NT2/D1 (cell line): ENCODE data around the gene TMC8.

Experiments
- DNase-seq: peaks from one replicate; pipeline ENCODE4 v3.0.0-alpha.2; 2011; ENCODE audit warnings: low read depth, low spot score
- H3K27me3 ChIP-seq: 2 replicates; pipeline ENCODE4 v1.6.0; 2011; ENCODE audit warnings: mild to moderate bottlenecking; ENCODE audit not compliant: insufficient read length, insufficient read depth
- H3K36me3 ChIP-seq: 2 replicates; pipeline ENCODE4 v1.6.1; 2011; ENCODE audit warnings: mild to moderate bottlenecking, low read length, mixed read lengths; ENCODE audit not compliant: insufficient read depth, insufficient read length
- H3K4me1 ChIP-seq: 2 replicates; pipeline ENCODE4 v1.5.1; 2011; ENCODE audit not compliant: insufficient read depth, insufficient read length
- H3K4me3 ChIP-seq: 2 replicates; pipeline ENCODE4 v1.5.1; 2011; ENCODE audit warnings: low read depth; ENCODE audit not compliant: insufficient read length
- H3K9ac ChIP-seq: 2 replicates; pipeline ENCODE4 v1.6.0; 2011; ENCODE audit warnings: low read depth; ENCODE audit not compliant: insufficient read length
- H3K9me3 ChIP-seq: 2 replicates; pipeline ENCODE4 v1.5.1; 2011; ENCODE audit warnings: mild to moderate bottlenecking, low read length; ENCODE audit not compliant: insufficient read depth
- SUZ12 ChIP-seq: IDR thresholded peaks from 2 replicates; pipeline ENCODE4 v1.6.1; 2011; ENCODE audit not compliant: insufficient read length, insufficient read depth; ENCODE audit errors: extremely low read depth
- YY1 ChIP-seq: IDR thresholded peaks from 2 replicates; pipeline ENCODE4 v1.6.1; 2011; ENCODE audit not compliant: insufficient read length, insufficient read depth
- ZNF274 ChIP-seq: IDR thresholded peaks from 2 replicates; pipeline ENCODE4 v1.6.1; 2011; ENCODE audit warnings: mild to moderate bottlenecking, low read depth, low read length

TMC8 gene

GRCh38 chr17:78105551-78105950 lies 25.0 kb upstream of the TMC8 start:
- Histone ChIP-seq H3K4me1 (peaks cover 4% of the 10 kb centered on the region), H3K9ac (no peak overlapping the region), H3K9me3 (peaks cover 18% of the 10 kb centered on the region; the same call in 1 of the 2 replicates), H3K27me3 (no peaks in the 10 kb centered on the region), H3K4me3 (no peak overlapping the region), H3K36me3 (peaks cover 61% of the 10 kb centered on the region)
- TF ChIP-seq SUZ12 (no peak), ZNF274 (no peak), YY1 (no peak)
- DNase-seq, result no peak

- H3K9me3 ChIP-seq, result peaks cover 14% of the 10 kb centered on the region; the same call in 1 of the 2 replicates
- no peak overlapping the region for H3K4me3 ChIP-seq
- H3K9ac ChIP-seq, result peak overlapping the region; percentile 29
- H3K27me3 ChIP-seq, result no peaks in the 10 kb centered on the region
- peaks cover 4% of the 10 kb centered on the region for H3K4me1 ChIP-seq
- H3K36me3 ChIP-seq, result peaks cover 66% of the 10 kb centered on the region
- DNase-seq, result no peak
- TF ChIP-seq YY1 (no peak), SUZ12 (no peak), ZNF274 (no peak)
Measured at GRCh38 chr17:78106211-78106610, 24.4 kb upstream of the TMC8 start.

- peaks cover 4% of the 10 kb centered on the region for H3K4me1 ChIP-seq
- H3K27me3 ChIP-seq, result no peaks in the 10 kb centered on the region
- 0 out of 2 replicates have a peak, but pooled peaks cover 1% of the 10 kb centered on the region for H3K9me3 ChIP-seq
- H3K9ac ChIP-seq, result no peak overlapping the region
- TF ChIP-seq YY1 (no peak), ZNF274 (no peak), SUZ12 (no peak)
- peaks cover 66% of the 10 kb centered on the region for H3K36me3 ChIP-seq
- DNase-seq, result no peak
- no peak overlapping the region for H3K4me3 ChIP-seq
Measured at GRCh38 chr17:78107457-78107856, 23.1 kb upstream of the TMC8 start.

- Histone ChIP-seq H3K36me3 (peaks cover 65% of the 10 kb centered on the region), H3K27me3 (no peaks in the 10 kb centered on the region), H3K9ac (no peak overlapping the region), H3K4me1 (peaks cover 7% of the 10 kb centered on the region), H3K9me3 (no peaks in the 10 kb centered on the region), H3K4me3 (no peak overlapping the region)
- no peak for TF ChIP-seq ZNF274
- TF ChIP-seq YY1, result no peak
- TF ChIP-seq SUZ12, result no peak
- DNase-seq, result no peak
Measured at GRCh38 chr17:78107976-78108725, 22.4 kb upstream of the TMC8 start.

GRCh38 chr17:78108726-78109488 lies 21.7 kb upstream of the TMC8 start:
- Histone ChIP-seq H3K27me3 (no peaks in the 10 kb centered on the region), H3K4me3 (no peak overlapping the region), H3K9me3 (no peaks in the 10 kb centered on the region), H3K4me1 (peaks cover 7% of the 10 kb centered on the region), H3K9ac (no peak overlapping the region), H3K36me3 (peaks cover 61% of the 10 kb centered on the region)
- DNase-seq, result no peak
- no peak for TF ChIP-seq SUZ12
- TF ChIP-seq ZNF274, result no peak
- no peak for TF ChIP-seq YY1

GRCh38 chr17:78109489-78109761 lies 21.1 kb upstream of the TMC8 start:
- H3K9ac ChIP-seq, result no peak overlapping the region
- no peaks in the 10 kb centered on the region for H3K27me3 ChIP-seq
- H3K4me1 ChIP-seq, result peaks cover 7% of the 10 kb centered on the region
- H3K9me3 ChIP-seq, result no peaks in the 10 kb centered on the region
- no peak overlapping the region for H3K4me3 ChIP-seq
- TF ChIP-seq ZNF274 (no peak), YY1 (no peak), SUZ12 (no peak)
- DNase-seq, result no peak
- H3K36me3 ChIP-seq, result peaks cover 58% of the 10 kb centered on the region

GRCh38 chr17:78110363-78111015 lies 20.1 kb upstream of the TMC8 start:
- no peak for DNase-seq
- Histone ChIP-seq H3K36me3 (peaks cover 63% of the 10 kb centered on the region), H3K27me3 (no peaks in the 10 kb centered on the region), H3K4me3 (no peak overlapping the region), H3K9me3 (no peaks in the 10 kb centered on the region), H3K4me1 (peaks cover 7% of the 10 kb centered on the region), H3K9ac (no peak overlapping the region)
- TF ChIP-seq SUZ12 (no peak), ZNF274 (no peak), YY1 (no peak)
